H1 (cell line): ENCODE data around the gene PRDX5. TPM values are rescaled to one million over a fixed set of nuclear protein-coding genes. Genes with fewer than 3 reads are reported as not detected.

Source experiments
- FOSL1 ChIP-seq: IDR thresholded peaks from 2 replicates; pipeline ENCODE4 v1.6.1; 2011; ENCODE audit warnings: mild to moderate bottlenecking, low read depth, low read length, moderate library complexity; ENCODE audit not compliant: insufficient read depth
- RBBP5 ChIP-seq: IDR thresholded peaks from 2 replicates; pipeline ENCODE4 v1.7.1; 2012; ENCODE audit warnings: low read depth, mild to moderate bottlenecking, inconsistent platforms, low read length, moderate library complexity, borderline replicate concordance
- RXRA ChIP-seq: IDR thresholded peaks from 2 replicates; pipeline ENCODE4 v1.6.1; 2011; ENCODE audit warnings: low read depth, mild to moderate bottlenecking, low read length, moderate library complexity; ENCODE audit not compliant: insufficient read depth
- TBP ChIP-seq: IDR thresholded peaks from 2 replicates; pipeline ENCODE4 v1.6.1; 2011; ENCODE audit warnings: low read depth, low read length, improper control_type of control experiment
- polyA plus RNA-seq, 7 experiments: library from polyadenylated mRNA; depleted of rRNA in 3 of 7; stranded (reverse) in 5 of 7; unstranded in 2 of 7; fragments of >200 nt in 5 of 7; fragments of 200-250 nt in 2 of 7; gene quantifications; 1 replicate in 5 of 7; 2 replicates in 1 of 7; 4 replicates in 1 of 7; pipeline versions ENCODE4 v1.2.1 to v1.2.3, GENCODE V29; 2011 to 2013; ENCODE audit warnings: missing spikeins in 2 of 7, mixed read lengths in 2 of 7
- total RNA-seq: library from RNA; stranded (reverse); fragmentation: NEBNext Ultra II Directional; extraction: Animal tissue kit (Norgen Biotek cat#: 25700); gene quantifications from 2 replicates; pipeline ENCODE4 v1.2.1, GENCODE V29; 2021

PRDX5 gene
- total and polyA plus RNA-seq, 2 of the 8 experiments (the other 6 are each of a cell fraction or from before 2014, with no cell fraction given): 201 to 582 TPM

GRCh38 chr11:64327993-64328392 is 10.1 kb downstream of the PRDX5 start (continued):
- TF ChIP-seq RXRA (no peak), FOSL1 (no peak), RBBP5 (no peak), TBP (no peak)
